Epidermal melanocyte (primary cell): ENCODE data around the gene PCDHA8.
"Not testable (repeated sequence)": the region's sequence is repeated elsewhere in the genome, so short reads cannot be mapped to it uniquely, and the experiment has no call there.

Source experiments
- DNase-seq: peaks from one replicate; pipeline ENCODE4 v3.0.0; 2011; ENCODE audit warnings: low spot score; ENCODE audit not compliant: insufficient read length

Gene PCDHA8

GRCh38 chr5:140829511-140830501 is 11.2 kb upstream of the PCDHA8 start:
- DNase-seq, result not testable (repeated sequence)

GRCh38 chr5:140833993-140834392 is 7.0 kb upstream of the PCDHA8 start, which contains the start of gene PCDHA7:
PCDHA7 (plus strand) TSS chr5:140834269; CDS start chr5:140834384, 115 bp downstream.
- DNase-seq, result no peak

GRCh38 chr5:140834439-140835008 is 6.5 kb upstream of the PCDHA8 start:
- DNase-seq, result not testable (repeated sequence)

- no peak for DNase-seq
These were observed 5.1 kb upstream of the PCDHA8 start for GRCh38 chr5:140835622-140836510.

- DNase-seq, result no peak
These were observed 2.1 kb downstream of the PCDHA8 start for GRCh38 chr5:140842798-140843733.

GRCh38 chr5:140848139-140849102 is 7.4 kb downstream of the PCDHA8 start, which contains the start of gene PCDHA9:
PCDHA9 (plus strand) TSS chr5:140848382; CDS start chr5:140848496, 114 bp downstream.
- DNase-seq, result not testable (repeated sequence)

- not testable (repeated sequence) for DNase-seq
These were observed 9.0 kb downstream of the PCDHA8 start for GRCh38 chr5:140849831-140850634.

GRCh38 chr5:140855772-140856674 is 15.0 kb downstream of the PCDHA8 start, which contains the start of gene PCDHA10:
PCDHA10 (plus strand) TSS chr5:140855897; CDS start chr5:140856049, 152 bp downstream.
- DNase-seq, result no peak

GRCh38 chr5:140857177-140857986 is 16.4 kb downstream of the PCDHA8 start:
- DNase-seq, result no peak

- no peak for DNase-seq
These were observed 16.9 kb downstream of the PCDHA8 start for GRCh38 chr5:140857987-140858240.

- no peak for DNase-seq
These were observed 21.7 kb downstream of the PCDHA8 start for GRCh38 chr5:140862441-140863295.

GRCh38 chr5:140868721-140869554 is 28.0 kb downstream of the PCDHA8 start, which contains the start of gene PCDHA11:
PCDHA11 (plus strand) TSS chr5:140868957; CDS start chr5:140869104, 147 bp downstream.
- no peak for DNase-seq

GRCh38 chr5:140869555-140869886 is 28.5 kb downstream of the PCDHA8 start:
- no peak for DNase-seq
